H7 (cell line): Measurements from ENCODE around the gene OR51B6. TPM values are rescaled to one million over a fixed set of nuclear protein-coding genes. Genes with fewer than 3 reads are reported as not detected.

ENCODE experiments used
- DNase-seq: peaks from one replicate; pipeline ENCODE4 v3.0.0; 2012
- H3K27me3 ChIP-seq: 2 replicates; pipeline ENCODE4 v1.6.0; 2011; ENCODE audit warnings: mild to moderate bottlenecking, low read length; ENCODE audit not compliant: control insufficient read depth, insufficient read depth
- H3K36me3 ChIP-seq: replicated peaks from 2 replicates; pipeline ENCODE4 v1.5.1; 2011; ENCODE audit warnings: low read length; ENCODE audit not compliant: control insufficient read depth, insufficient read depth
- H3K4me3 ChIP-seq: 2 replicates; pipeline ENCODE4 v1.5.1; 2011; ENCODE audit warnings: low read depth, mild to moderate bottlenecking, control low read depth, low read length, moderate library complexity; ENCODE audit not compliant: insufficient read depth
- total RNA-seq: library from RNA; depleted of rRNA; stranded (reverse); fragments of >200 nt; shearing (Covaris generic); gene quantifications from 2 replicates; pipeline ENCODE4 v1.2.3, GENCODE V29; 2014; rRNA removed

Gene OR51B6
- total RNA-seq, 1 experiment from 2014 or later, result not detected

DNA sequence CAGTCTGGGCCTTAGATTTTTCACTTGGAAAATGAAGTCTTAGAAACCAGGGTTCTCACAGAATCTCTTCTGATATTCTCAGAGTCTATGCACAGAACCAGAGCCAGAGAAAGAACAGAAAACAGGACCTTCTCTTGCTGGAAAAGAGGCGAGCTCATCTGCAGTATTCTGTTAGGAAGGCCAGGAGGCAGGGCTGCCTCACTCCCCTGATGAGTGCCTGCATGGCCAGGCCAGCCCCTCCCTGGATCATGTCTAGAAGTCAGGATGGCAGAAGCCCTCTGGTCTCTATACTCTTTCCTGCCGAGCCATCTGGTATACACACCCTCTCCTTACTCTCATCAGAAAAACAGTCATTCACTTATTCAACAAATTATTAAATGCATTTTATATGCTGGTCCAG, 33.0 kb downstream of the OR51B6 start:
- Histone ChIP-seq H3K36me3 (no peaks in the 10 kb centered on the region), H3K27me3 (no peaks in the 10 kb centered on the region), H3K4me3 (no peak overlapping the region)
- DNase-seq, result no peak

- DNase-seq, result no peak
- H3K36me3 ChIP-seq, result no peaks in the 10 kb centered on the region
- no peak overlapping the region for H3K4me3 ChIP-seq
- no peaks in the 10 kb centered on the region for H3K27me3 ChIP-seq
Measured at GRCh38 chr11:5390210-5390609, 38.9 kb downstream of the OR51B6 start.

- Histone ChIP-seq H3K27me3 (no peaks in the 10 kb centered on the region), H3K4me3 (no peak overlapping the region), H3K36me3 (no peaks in the 10 kb centered on the region)
- no peak for DNase-seq
Measured at GRCh38 chr11:5394091-5394490, 42.8 kb downstream of the OR51B6 start.

GRCh38 chr11:5398936-5399335, 47.6 kb downstream of the OR51B6 start:
- Histone ChIP-seq H3K4me3 (no peak overlapping the region), H3K27me3 (no peaks in the 10 kb centered on the region), H3K36me3 (no peaks in the 10 kb centered on the region)
- DNase-seq, result no peak

Other genes with a start within 250 kb of the OR51B6 start
- gene OR52A5, start 213.2 kb upstream of the OR51B6 start, total RNA-seq, result 0.11 and 0.21 TPM in 2 replicates
- gene OR52A1, start 196.8 kb upstream of the OR51B6 start, total RNA-seq, result 3.0 and 8.2 TPM in 2 replicates
- not detected in 2 replicates for gene OR51V1, start 150.8 kb upstream of the OR51B6 start, total RNA-seq
- gene HBB, start 124.4 kb upstream of the OR51B6 start, total RNA-seq, result not detected in 2 replicates
- gene HBD, start 117.0 kb upstream of the OR51B6 start, total RNA-seq, result not detected in 2 replicates
- gene HBG1, start 101.7 kb upstream of the OR51B6 start, total RNA-seq, result not detected in 2 replicates
- not detected in 2 replicates for gene HBG2, start 96.7 kb upstream of the OR51B6 start, total RNA-seq
- 1.5 and 3.4 TPM in 2 replicates for gene HBE1, start 81.6 kb upstream of the OR51B6 start, total RNA-seq
- not detected in 2 replicates for gene OR51B4, start 49.6 kb upstream of the OR51B6 start, total RNA-seq
- not detected in 2 replicates for gene OR51B2, start 27.2 kb upstream of the OR51B6 start, total RNA-seq
- 0.15 TPM in 1 of 2 replicates, not detected in the other for gene OR51B5, start 8.0 kb upstream of the OR51B6 start, total RNA-seq
- gene OR51M1, start 32.3 kb downstream of the OR51B6 start, total RNA-seq, result not detected in 2 replicates
- not detected in 2 replicates for gene OR51Q1, start 70.6 kb downstream of the OR51B6 start, total RNA-seq
- gene OR51I1, start 90.0 kb downstream of the OR51B6 start, total RNA-seq, result not detected in 2 replicates
- not detected in 2 replicates for gene OR51I2, start 97.8 kb downstream of the OR51B6 start, total RNA-seq
- not detected in 2 replicates for gene OR52D1, start 137.2 kb downstream of the OR51B6 start, total RNA-seq
- gene UBQLN3, start 158.4 kb downstream of the OR51B6 start, total RNA-seq, result not detected in 2 replicates
- not detected in 2 replicates for gene UBQLNL, start 165.2 kb downstream of the OR51B6 start, total RNA-seq
- gene OR52H1, start 197.0 kb downstream of the OR51B6 start, total RNA-seq, result 0.30 TPM in 1 of 2 replicates, not detected in the other
- not detected in 2 replicates for gene OR52B6, start 229.4 kb downstream of the OR51B6 start, total RNA-seq
- 27.4 and 40.6 TPM in 2 replicates for gene TRIM6, start 245.1 kb downstream of the OR51B6 start, total RNA-seq